Activated CD4-positive, alpha-beta T cell treated with anti-CD3 and anti-CD28 coated beads, Interleukin-2, amount 50 U/mL, for 48 hours (primary cell): ENCODE results near the gene PTRH1.
"Not testable (repeated sequence)": the region's sequence is repeated elsewhere in the genome, so short reads cannot be mapped to it uniquely, and the experiment has no call there.

Experiments
- DNase-seq, 2 experiments: peaks; one replicate each; pipeline ENCODE4 v3.0.0-alpha.2; 2020

PTRH1 gene

GRCh38 chr9:127715470-127716337, at the start of gene PTRH1, which contains the start of gene TTC16:
PTRH1 (minus strand) TSS chr9:127715663; CDS start chr9:127715639, 24 bp downstream.
TTC16 (plus strand) TSS chr9:127716079; CDS start chr9:127716146, 67 bp downstream.
- peak; percentile 98 to 99 for DNase-seq

GRCh38 chr9:127763918-127764384, 48.5 kb upstream of the PTRH1 start:
- peak; percentile 47 to 56 for DNase-seq

GRCh38 chr9:127762111-127762676, 46.7 kb upstream of the PTRH1 start:
- no peak for DNase-seq

- no peak for DNase-seq
Measured at GRCh38 chr9:127761491-127761956, 46.1 kb upstream of the PTRH1 start.

- DNase-seq, result no peak
Measured at GRCh38 chr9:127761061-127761460, 45.6 kb upstream of the PTRH1 start.

- DNase-seq, result no peak
Measured at GRCh38 chr9:127758843-127759242, 43.4 kb upstream of the PTRH1 start.

- DNase-seq, result not testable (repeated sequence)
Measured at GRCh38 chr9:127756776-127757175, 41.3 kb upstream of the PTRH1 start.

GRCh38 chr9:127756233-127756632, 40.8 kb upstream of the PTRH1 start:
- no peak for DNase-seq

- no peak for DNase-seq
Measured at GRCh38 chr9:127755061-127756060, 39.9 kb upstream of the PTRH1 start.

GRCh38 chr9:127754099-127755060, 38.9 kb upstream of the PTRH1 start:
- DNase-seq, result no peak

- no peak for DNase-seq
Measured at GRCh38 chr9:127753622-127754021, 38.2 kb upstream of the PTRH1 start.

GRCh38 chr9:127753148-127753547, 37.7 kb upstream of the PTRH1 start:
- DNase-seq, result no peak

- no peak for DNase-seq
Measured at GRCh38 chr9:127751269-127752054, 36.0 kb upstream of the PTRH1 start.

- DNase-seq, result no peak
Measured at GRCh38 chr9:127749090-127749787, 33.8 kb upstream of the PTRH1 start.

- no peak for DNase-seq
Measured at GRCh38 chr9:127746959-127747569, 31.6 kb upstream of the PTRH1 start.

GRCh38 chr9:127744398-127745110, 29.1 kb upstream of the PTRH1 start:
- no peak for DNase-seq

- DNase-seq, result no peak
Measured at GRCh38 chr9:127742435-127743088, 27.1 kb upstream of the PTRH1 start.

- no peak for DNase-seq
Measured at GRCh38 chr9:127741831-127742434, 26.5 kb upstream of the PTRH1 start.
